ENCODE data around the gene TPD52L2.

Gene TPD52L2

DNA sequence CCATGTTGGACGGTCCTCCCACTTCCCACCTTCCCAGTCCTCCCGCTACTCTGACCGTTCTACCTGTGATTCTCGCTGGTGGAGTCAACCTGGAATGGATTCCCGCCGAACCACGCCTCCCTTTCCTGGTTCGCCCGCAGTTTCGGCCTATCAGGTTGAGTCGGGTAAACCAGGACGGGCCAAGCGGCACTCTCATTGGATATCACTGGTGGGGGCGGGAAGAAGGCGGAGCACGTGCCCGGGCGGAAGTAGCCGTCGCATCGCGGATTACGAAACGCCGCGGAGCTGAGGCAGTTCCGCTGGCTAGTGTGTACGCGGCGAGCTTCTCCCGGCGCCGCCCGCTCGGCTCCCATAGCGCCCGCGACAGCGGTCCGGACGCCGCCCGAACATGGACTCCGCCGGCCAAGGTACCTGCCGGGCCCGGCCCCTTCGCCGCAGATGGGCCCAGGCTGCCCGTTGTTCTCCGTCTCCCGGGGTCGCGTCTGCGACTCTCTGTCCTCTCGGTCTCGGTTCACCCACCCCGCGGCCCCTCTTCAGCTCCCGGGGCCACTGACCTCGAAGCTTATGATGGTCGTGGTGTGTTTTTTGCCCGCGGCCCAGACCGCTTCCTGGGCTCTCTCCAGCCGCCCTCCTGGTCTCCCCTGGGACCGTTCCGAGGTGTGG, at the start of gene TPD52L2:
Gene TPD52L2, plus strand, starts transcription at position 293 of the 663 bp plus-strand sequence. Its CDS starts 96 bp downstream, at position 389.
- DNase-seq: peak; percentile 99

DNA sequence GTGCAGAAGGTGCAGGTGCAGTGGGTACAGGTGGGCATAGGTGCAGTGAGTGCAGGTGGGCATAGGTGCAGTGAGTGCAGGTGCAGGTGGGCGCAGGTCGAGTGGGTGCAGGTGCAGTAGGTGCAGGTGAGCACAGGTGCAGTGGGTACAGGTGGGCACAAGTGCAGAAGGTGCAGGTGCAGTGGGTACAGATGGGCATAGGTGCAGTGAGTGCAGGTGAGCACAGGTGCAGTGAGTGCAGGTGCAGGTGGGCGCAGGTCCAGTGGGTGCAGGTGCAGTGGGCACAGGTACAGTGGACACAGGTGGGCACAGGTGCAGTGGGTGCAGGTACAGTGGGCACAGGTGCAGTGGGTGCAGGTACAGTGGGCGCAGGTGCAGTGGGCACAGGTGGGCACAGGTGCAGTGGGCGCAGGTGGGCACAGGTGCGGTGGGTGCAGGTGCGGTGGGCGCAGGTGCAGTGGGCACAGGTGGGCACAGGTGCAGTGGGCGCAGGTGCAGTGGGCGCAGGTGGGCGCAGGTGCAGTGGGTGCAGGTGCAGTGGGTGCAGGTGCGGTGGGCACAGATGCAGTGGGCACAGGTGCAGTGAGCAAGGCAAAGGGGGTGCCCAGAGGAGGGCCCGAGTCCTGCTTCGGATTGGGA, 49.3 kb upstream of the TPD52L2 start:
- no peak for DNase-seq

DNA sequence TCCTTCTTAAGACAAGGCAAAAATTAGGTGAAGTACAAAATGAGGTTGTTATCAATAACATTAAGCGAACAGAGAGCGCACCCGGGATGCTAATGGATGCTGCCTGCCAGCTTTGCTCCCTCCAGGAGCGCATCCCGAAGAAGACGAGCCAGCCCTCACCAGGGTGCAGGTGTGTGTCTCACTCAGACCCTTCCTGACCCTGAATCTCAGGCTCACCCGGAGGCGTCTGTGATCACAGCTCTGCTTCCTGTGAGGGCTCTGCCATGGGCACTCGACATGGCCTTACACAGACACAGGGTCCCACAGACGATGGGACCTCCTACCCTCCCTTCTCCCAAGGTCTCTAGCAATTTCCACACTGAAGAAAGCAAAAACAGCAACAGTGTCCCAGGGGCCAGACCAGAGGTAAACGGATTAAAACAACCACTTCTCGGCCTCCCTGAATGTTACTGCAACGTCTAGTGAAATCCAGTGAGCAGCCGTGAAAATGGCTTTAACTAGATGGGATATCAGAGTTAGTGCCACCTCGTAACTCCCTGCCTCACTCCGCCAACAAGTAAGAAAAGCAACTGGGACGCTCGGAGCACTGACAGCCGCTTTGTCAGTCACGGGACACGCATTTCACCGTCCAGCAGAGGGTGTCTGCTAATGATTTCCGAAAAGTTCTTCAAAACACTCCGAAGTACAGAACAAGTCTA, 45.7 kb upstream of the TPD52L2 start:
- DNase-seq: no peak

DNA sequence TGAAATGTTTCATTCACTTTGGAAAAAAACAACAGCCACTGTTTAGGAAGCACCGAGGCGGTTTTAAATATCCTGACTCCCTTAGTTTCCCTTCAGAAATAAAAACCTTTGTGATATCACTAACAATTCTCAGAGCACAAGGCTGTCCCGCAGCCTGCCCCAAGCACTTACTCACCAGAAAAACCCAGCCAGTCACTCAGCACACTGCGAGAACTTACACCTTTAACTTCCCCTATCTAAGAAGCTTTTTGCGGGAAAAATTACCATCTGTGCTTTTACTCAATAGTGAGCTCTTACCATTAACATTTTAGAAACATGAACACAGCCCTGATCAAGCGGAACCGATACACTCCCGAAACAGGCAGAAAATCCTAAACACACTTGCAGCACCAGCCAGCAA, 43.3 kb upstream of the TPD52L2 start:
- DNase-seq: no peak

DNA sequence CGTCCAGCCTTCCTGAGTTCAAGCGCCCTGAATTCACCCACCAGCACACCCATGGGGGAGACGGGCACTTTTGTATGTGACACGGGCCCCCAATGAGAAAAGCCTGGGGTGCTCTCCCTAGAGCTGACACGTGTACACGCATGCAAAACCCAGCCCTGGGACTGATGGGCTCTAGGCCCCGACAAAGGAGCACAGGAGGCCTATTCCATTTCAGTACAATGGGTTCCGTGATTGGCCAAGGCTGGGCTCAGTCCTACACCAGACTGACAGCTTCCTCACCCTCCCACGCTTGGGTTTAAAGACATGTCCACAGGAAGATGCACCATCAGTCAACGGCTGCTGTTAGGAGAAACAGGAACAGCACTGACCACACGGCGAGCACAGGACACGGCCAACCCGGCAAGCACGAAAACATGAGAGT, 42.8 kb upstream of the TPD52L2 start:
- no peak for DNase-seq

DNA sequence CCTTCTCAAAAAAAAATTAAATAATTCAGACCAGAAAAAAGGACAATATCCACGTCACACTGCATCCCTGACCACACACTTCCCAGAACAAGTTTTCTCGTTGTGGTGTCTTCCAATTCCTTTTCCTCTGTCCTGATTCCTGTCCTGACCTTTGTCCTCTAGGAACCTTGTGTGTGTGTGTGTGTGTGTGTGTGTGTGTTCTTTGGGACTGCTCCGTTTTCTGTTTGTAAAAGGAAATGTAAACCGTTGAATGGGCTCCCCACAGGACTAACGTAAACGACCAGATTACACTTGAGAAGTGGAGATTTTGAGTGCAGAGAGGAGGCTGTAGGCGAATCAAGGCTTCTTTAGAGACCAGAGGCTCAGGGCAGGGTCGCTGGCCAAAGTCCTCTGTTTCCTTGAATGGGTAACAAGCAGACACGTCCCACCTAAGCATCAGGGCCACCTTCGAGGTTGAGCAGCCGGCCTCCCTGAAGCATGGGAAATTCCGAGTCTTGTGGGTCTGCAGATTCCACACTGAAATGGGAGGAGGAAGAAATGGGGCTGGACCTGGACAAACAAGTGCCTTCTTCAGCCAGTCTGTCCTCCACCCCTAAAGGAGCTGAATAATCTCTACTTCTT, 41.3 kb upstream of the TPD52L2 start:
- no peak for DNase-seq

DNA sequence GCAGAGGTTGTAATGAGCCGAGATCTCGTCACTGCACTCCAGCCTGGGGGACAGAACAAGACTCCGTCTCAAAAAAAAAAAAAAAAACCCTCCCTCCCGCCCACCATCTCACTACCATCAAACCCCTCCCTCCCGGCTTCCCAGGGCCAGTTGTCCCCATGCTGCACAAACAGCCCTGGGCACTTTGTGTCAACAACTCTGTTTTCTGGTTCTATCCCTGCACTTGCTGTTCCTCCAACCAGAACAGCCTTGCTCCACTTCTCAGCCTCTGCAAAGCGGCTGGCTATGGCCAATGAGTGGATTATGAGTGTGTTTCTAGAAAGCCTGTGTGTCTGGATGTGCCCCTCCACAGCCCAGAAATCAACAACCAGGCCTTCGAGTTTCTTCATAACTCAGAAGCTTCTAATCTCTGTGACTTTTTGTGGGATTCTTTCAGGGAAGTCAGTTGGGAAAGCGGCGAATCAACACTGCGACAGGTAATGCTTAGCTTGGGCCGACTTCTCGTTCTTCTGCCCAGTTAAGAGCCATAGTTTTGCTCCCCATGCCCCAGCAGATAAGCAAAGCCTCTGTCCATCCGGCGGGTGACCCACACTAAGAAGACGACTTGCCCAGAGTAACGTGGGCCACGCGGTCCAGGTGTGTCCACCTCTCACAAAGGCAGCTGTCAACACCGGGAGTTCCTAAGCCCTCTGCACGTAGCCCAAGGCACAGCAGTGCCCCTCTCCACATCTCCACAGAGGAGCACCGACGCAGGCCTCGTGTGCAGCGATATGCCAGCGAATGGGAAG, 39.5 kb upstream of the TPD52L2 start:
- no peak for DNase-seq

DNA sequence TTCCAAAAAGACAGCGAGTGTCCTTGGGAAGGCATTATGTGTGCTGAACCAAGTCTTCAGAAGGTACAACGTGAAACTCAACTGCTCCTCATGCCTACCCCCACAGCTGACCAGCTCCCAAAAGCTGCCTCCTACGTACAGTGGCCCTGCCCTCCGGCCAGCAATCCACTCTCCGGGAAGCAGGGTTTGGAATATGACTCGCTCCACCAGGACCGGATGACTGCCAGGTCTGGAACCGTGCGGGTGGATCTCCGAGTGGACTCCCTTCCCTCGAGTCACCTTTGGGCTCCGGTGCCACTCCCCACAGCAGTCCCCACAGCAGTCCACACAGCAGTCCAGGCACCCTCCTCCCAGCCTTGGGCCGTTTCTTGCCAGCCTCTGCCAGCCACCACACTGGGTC, 38.3 kb upstream of the TPD52L2 start:
- no peak for DNase-seq

DNA sequence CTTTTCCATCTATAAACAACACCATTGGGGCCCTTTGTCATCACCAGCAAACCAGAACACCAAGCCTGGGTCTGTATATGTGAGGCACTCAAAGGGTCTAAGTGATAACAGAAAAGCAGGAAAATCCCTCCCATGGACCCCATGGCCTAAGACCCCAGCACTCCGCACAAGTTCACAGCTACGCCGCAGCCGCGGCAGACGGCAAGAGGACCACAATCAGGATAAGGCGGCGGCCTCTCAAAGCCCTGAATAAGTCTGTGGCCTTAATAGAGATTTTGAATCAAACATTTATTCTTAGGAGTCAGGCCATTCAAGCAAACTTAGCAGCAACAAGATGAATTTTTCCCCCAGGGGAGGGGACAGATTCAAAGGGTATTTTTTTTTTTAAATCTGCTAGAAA, 36.9 kb upstream of the TPD52L2 start:
- DNase-seq: no peak

DNA sequence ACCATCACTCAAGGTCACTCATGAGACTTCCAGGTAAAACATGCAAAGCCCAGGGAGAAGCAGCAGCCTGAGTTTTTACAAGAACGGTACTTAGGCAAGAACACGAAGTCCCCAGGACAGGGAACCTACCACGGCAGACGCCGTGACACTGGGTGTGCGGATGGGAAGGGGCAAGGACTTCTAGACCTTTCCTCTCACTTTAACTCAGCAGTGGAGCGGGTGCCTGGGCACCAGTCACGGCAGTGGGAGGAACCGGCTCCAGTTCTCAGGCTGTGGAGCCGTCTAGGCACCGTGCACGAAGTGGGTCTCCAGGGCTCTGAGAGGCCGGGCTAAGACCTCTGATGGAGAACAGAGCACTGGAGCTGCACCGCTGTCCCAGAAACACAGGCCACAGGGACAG, 36.5 kb upstream of the TPD52L2 start:
- no peak for DNase-seq

DNA sequence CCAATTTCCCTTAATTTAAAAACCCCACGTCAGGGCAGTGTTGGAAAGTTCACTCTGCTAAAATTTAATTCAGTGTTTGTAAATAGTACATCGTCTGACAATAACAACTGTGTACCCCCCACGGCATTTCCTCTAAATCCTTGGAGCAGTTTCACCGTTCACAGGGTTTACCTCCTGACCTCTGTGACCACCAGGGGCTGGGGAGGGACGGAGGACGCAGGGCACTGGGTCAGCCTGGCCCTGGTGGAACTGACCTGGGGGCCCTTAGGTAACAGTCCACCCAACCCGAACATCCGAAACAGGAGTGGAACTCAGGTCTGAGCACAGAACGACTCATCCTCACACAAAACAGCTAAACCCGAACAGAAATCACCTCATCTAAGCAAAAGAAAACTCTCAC, 36.1 kb upstream of the TPD52L2 start:
- DNase-seq: no peak

DNA sequence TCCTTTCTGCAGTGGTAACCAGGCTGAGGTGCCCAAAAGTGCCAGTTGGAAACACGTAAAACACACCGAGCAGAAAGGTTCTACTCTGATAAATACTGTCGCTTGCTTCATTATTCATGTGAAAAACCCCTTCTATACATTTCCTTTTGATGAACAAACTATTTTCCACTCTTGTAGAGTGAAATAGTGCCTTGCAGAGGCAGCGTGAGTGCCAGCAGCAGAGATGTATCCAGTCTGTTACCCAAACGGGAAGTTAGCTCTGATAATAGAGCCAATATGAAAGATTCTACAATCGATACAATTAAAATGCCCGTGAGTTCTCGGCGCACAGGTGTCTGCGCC, 35.5 kb upstream of the TPD52L2 start:
- no peak for DNase-seq

DNA sequence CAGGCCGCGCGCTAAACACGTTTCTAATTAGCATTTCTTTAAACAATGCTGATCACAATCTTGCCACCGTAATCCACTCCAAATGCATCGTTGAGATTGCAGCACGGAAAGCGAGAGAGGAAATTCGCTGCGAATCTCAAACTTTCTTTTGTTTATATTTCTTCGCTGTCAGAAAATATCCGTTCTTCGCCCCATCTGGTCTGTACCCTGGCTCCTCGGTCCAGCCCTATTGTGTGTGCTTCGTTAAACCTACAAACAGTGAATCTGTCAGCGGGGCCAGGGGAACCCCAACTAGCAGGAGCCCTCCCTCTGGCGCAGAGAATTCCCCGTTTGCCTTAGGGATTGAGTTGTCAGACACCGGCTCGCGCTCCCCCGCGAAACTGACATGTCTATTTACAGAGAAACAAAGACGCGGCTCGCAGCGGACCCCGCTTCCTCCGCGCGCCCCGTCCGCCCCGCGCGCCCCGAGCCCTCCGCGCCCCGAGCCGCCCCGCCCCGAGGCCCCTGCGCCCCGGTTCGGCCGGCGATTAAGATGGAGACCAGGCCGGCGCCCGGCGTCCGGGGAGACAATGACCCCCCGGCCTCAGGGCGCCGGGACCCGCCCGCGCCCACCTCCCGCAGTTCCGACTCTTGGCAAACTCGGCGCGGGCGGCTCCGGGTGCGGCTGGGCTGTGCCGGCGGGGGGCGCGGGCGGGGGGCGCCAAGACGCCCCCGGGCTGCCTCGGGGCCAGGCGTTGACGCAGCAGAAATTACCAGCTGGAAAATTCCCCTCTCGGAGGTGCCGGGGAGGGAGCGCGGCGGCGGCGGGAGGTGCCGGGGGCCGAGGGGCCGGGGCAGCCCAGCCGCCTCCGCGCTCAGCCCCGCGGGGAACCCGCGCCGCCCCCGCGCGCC, 34.9 kb upstream of the TPD52L2 start:
- no peak for DNase-seq

DNA sequence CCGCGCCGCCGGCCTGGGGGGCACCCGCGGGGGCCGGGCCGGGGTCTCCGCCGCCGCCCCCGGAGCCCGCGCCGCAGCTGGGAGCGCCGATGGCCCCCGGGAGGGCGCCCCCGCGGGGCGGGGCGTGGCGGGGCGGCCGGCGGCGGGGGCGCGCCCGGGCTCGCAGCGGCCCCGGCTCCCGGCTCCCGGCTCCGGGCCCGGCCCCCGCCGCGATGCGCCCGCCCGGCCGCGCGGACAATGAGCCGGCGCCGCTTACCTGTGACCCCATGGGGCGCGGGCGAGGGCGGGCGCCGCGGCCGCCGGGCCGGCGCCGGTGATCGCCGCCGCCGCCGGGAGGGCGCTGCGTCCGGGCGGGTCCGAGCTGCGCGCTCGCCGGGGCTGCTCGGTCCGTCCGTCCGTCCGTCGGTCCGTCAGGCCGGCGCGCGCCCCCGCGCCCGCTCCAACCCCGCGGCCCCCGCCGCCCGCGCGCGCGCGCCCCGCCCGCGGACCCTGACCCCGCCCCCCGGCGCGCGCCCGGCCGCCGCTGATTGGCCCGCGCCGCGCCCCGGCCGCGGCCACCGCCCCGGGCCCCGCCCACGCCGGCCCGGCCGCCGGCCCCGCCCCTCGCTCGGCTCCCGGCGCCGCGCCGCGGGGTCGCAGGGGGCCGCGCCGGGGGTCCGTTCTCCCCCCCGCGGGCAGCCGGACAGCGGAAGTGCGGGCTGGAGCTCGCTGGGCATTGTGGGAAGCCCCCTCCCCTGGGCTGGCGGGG, 34.1 kb upstream of the TPD52L2 start, which contains the start of gene ZBTB46:
Gene ZBTB46, minus strand, starts transcription at position 424 of the 748 bp plus-strand sequence. CDS start 40,507 bp downstream, outside the sequence.
- DNase-seq: no peak

DNA sequence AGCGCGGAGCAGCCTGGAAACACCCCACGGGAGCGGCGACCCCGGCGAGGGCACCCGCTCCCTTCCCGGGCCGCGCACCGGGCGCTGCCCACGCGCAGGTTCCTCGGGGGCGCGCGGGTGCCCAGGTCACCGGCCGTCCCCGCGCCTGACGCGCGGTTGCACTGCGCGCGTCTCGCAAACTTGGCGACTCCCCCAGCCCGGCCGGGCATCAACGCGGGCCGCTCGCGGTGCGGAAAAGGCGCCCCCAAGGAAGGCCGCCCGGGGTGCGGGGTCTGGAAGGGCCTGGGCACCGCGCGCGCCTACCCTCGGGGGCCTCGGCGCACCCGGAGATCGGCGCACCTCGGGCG, 33.5 kb upstream of the TPD52L2 start:
- no peak for DNase-seq

DNA sequence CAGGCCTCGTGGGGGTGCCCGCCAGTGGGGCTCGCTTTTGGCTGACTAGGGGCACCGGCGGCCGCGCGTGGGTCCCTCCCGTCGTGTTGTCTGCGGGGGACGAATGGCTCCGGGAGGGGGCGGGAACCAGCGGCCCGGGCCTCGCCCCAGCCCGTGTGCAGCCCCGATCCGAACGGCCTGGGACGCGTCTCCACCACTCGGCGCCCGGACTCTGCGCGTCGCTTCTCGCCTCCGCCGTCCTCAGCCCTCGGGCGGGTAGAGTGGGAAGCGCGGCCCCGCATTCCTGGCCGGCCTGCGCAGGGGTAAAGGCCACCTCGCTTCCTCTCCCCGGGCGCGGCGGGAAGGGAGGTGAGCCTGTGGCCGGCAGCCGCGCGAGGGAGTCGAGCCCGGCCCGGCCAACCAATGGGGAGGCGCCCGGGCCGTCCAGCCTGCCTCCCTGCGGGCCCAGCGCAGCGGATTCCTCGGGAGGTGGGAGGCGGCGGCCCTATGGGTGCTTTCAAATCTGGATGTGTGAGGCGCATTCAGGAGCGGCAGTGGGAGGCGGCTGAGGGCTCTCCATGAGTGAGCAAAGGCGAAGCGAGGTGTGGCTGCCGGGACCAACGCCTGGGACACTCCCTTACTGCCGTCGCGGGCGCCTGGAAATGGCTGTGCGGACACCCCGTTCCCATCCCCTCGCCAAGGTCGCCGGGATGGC, 32.9 kb upstream of the TPD52L2 start:
- DNase-seq: no peak

DNA sequence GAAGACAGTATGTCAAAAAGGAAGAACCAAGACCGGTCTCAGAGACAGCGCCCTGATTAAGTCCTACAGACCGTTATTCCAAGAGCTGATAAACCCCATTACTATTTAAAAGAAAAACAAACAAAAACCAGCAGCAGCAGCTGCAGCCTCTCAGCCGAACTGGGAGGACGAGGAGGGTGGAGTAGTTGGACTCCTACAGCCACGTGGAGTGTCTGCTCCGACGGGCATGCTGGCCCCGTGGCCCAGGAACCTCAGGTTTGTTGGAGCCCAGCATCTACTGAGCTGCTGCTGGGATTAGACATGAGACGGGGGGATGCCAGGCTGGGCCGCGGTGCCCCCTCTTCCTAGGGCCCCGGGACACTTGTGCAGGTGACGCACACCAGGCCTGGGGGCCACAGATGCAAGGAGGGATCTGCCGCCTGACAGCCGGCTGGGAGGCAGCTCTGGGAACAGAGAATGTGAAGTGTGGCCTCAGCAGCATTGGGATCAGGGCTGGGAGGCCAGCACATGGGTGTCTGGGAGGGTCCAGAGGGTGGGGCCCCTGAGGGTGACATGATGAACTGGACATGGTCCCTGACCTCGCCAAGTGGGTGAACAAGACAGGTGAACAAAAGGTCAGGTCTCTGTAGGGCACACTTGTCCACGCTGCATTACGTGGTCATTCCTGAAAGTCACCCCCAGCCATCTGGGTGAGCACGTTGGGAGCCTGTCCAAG, 31.1 kb upstream of the TPD52L2 start:
- no peak for DNase-seq

DNA sequence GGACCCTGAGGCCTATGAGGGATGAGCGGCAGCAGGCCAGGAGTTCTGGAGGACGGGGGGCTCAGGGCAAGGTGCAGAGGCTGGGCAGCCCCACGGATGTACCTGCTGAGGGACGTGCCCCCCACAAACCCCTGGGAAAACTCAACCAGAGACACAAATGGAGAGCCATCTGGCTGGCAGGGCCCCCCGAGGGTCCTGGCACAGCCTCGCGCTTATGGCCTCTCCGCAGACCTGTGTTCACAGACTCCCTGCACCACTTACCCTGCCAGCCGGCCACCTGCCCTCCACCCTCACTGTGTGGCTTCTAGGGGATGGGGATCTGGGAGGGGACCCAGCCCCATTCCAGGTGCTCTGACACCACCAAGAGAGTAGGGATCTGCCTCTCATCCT, 30.6 kb upstream of the TPD52L2 start:
- DNase-seq: no peak

DNA sequence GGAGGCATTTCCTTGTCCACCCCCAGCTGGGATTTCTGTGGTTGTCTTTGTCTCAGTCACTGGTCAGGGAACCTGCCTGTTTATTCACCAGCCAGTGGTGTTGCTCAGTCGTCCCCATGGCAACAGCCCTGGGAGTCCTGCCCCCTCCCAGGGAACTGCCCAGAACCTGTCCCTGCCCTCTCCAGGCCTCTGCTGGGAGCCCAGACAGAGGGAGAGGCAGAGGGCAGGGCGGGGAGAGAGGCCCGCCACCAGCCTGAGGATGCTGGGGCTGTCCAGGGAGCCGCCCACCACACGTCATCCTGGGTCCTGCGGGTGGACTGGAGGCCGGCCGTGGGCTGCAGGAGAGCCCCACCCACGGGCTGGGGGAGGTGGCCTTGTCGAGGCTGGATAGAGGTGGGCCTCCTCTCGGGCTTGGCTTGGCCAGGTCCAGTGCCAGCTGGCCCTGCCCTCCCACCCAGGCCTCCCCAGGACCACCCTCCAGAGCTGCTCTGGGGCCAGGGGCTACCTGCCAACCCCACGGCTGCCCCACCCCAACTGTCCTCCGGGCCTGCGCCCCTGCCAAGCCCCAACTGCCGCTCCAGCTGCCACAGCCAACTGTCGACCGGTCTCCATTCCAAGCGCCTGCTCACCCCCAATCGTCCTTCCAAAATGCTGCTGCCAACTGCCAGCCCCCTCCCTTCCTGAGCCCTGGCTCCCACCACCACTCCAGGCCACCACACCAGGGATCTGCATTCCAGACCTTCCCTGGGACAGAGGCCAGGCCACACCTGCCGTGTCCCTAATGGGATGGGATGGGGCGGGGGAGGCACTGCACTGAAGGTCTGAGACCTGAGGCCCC, 29.8 kb upstream of the TPD52L2 start:
- DNase-seq: peak; percentile 87

Data from NCI-H510A (cell line).